GM19455 (cell line): ENCODE measurements around the gene ADGRG7.

Source experiments
- ATAC-seq: cut with Tn5 transposase; IDR thresholded peaks from one replicate; pipeline ENCODE4 v1.9.1; 2021; ENCODE audit not compliant: unreplicated experiment

The ADGRG7 gene

GRCh38 chr3:100697172-100697571 is 87.8 kb downstream of the ADGRG7 start:
- no peak for ATAC-seq

- ATAC-seq = no peak
Measured at GRCh38 chr3:100697723-100698285, 88.4 kb downstream of the ADGRG7 start.

- ATAC-seq = no peak
Measured at GRCh38 chr3:100698736-100699135, 89.3 kb downstream of the ADGRG7 start.

GRCh38 chr3:100700708-100701107 is 91.3 kb downstream of the ADGRG7 start:
- ATAC-seq = no peak

- no peak for ATAC-seq
Measured at GRCh38 chr3:100702082-100702979, 92.9 kb downstream of the ADGRG7 start.

GRCh38 chr3:100702980-100703345 is 93.6 kb downstream of the ADGRG7 start:
- ATAC-seq = no peak

- ATAC-seq = no peak
Measured at GRCh38 chr3:100703865-100704264, 94.5 kb downstream of the ADGRG7 start.

- no peak for ATAC-seq
Measured at GRCh38 chr3:100706365-100706764, 97.0 kb downstream of the ADGRG7 start.

GRCh38 chr3:100708644-100708988 is 99.2 kb downstream of the ADGRG7 start:
- no peak for ATAC-seq

- ATAC-seq = peak; percentile 95
Measured at GRCh38 chr3:100708989-100709841, 99.8 kb downstream of the ADGRG7 start, which contains the start of gene TFG. Gene TFG (plus strand): TSS chr3:100709494. CDS start chr3:100713686, 4,192 bp downstream.

- no peak for ATAC-seq
Measured at GRCh38 chr3:100709842-100710260, 100.5 kb downstream of the ADGRG7 start.

GRCh38 chr3:100710261-100710968 is 101.0 kb downstream of the ADGRG7 start:
- ATAC-seq = peak; percentile 39

GRCh38 chr3:100715176-100715575 is 105.8 kb downstream of the ADGRG7 start:
- ATAC-seq = no peak

GRCh38 chr3:100717063-100717462 is 107.7 kb downstream of the ADGRG7 start:
- no peak for ATAC-seq

- ATAC-seq = no peak
Measured at GRCh38 chr3:100717637-100718487, 108.5 kb downstream of the ADGRG7 start.

- no peak for ATAC-seq
Measured at GRCh38 chr3:100719136-100719535, 109.7 kb downstream of the ADGRG7 start.

GRCh38 chr3:100720426-100720825 is 111.0 kb downstream of the ADGRG7 start:
- no peak for ATAC-seq

- no peak for ATAC-seq
Measured at GRCh38 chr3:100725935-100726513, 116.6 kb downstream of the ADGRG7 start.

- ATAC-seq = no peak
Measured at GRCh38 chr3:100726706-100727105, 117.3 kb downstream of the ADGRG7 start.

GRCh38 chr3:100730524-100730923 is 121.1 kb downstream of the ADGRG7 start:
- ATAC-seq = no peak
